NCI-H1417 (cell line): ENCODE results near the gene OR10V1.

Source experiments
- DNase-seq, 3 experiments: peaks; one replicate each; lab custom pipeline; 2025; lab: John Stamatoyannopoulos, UW

Gene OR10V1

DNA sequence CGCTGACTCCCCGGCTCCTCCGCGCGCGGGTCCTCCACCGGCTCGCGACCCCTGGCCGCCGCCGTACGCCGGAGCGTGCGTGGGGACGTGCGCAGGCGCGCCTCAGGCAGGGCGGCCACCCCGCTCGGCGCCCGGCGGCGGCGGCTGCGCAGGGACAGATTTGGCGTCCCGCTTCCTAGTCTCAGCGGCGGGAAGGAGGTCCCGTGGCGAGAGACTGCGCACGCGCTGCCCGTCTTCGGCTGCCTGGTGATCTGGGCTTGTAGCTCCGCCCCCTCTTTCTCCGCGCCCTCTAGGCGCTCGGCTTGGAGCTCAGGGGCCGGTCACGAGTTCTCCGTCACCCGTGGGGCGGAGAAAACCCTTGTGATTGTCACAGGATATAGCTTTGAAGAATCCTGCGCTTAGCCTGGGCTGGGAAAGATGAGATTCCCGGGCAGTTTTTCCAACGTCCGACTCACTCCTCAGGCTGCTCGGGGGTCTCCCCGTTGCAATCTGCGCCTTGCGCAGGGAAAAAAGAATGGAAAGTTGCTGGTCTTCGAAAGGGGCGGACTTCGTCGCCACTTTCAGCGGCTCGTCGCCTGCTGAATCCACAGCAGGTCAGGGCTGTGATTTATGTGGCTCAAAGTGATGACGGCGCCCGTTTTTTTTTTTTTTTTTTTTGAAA is 44.6 kb downstream of the OR10V1 start, which contains the start of gene PATL1:
Gene PATL1 (minus strand): TSS at position 88 of the 661 bp plus-strand sequence. CDS start 142 bp downstream, outside the sequence.
- peak; percentile 97 to 99 (median 98) for DNase-seq

DNA sequence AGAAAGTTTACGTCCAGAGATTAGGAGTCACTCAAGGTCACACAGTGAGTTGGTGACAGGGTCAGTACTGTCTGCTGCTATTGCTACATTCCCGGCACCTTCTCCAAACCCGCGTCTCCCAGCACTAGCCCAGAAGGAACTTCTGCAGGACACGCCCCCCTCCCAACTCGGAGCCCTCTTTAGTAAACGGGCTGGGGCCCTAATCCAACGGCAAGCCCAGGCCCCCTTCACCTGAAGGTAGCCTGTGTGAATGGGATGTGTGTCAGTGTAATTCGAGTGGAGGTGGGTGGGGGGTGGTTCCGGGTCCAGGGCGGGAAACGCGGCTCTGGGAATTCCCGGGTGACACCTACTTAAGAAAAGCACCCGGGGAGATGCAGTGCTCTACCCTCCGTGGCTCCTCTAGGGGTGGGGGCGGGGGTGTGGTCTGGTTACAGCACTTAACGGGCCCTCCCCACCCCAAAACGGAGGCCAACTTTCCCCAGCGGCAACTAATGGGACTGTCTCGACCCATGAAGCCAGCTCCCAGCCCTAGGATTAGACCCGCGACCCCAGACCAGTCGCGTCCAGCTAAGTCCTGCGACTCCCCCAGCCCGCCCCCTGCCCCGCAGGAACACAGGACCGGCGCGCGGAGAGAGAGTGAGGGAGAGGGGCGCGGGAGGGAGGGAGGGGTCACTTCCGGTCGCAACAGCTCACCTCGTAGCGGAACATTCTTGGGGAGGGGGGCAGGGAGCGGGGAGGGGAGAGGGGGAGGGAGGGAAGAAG is 45.3 kb downstream of the OR10V1 start:
- peak in 2 of 3 experiments; percentile 1 to 73 for DNase-seq

DNA sequence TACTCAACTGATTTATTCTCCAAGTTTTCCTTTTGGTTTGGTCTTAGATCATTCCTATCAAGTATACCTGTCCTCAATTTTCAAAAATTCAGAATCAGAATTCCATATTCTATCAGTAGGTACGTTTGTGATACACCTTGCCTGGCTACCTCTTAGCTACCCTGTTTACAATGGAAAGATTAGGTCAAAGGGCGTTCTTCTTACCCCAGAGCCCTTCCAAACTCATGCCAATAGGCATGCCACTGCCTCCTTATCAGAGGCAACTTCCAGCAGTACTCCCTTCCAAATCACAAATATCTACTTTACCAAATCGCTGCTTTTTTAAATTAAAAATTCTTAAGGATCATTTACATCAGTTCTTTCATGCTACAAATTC is 45.8 kb downstream of the OR10V1 start:
- DNase-seq: no peak

DNA sequence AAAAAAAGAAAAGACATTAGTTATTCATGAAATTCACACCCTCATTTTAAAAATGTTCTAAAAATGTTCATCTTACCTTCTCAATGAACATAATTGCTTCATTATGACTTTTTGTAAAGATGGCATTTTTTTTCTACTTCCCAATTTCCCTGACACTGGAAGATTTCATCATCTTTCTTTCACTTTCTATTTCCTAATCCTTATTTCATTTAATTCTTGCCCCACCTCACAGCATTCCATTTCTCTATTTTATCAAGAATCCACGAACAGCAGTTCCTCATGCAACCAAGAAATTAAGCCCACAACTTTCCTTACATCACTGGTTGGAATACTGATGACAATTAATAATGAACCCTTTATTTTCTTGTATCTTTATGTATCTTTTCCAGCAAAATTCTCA is 46.7 kb downstream of the OR10V1 start:
- DNase-seq: no peak
